ENCODE measurements around the gene TEKTIP1.

- TF ChIP-seq FOXM1 (IDR thresholded peaks at IDR 0.05; ENCODE audit: borderline replicate concordance) (no peak), FOXA1 (IDR thresholded peaks at IDR 0.05) (no peak), NFRKB (IDR thresholded peaks at IDR 0.05) (no peak), SP1 (IDR thresholded peaks at IDR 0.05) (no peak), ARNT (IDR thresholded peaks at IDR 0.05) (no peak), TARDBP (IDR thresholded peaks at IDR 0.05) (no peak), L3MBTL2 (conservative IDR thresholded peaks at IDR 0.05) (no peak), ELF4 (IDR thresholded peaks at IDR 0.05) (no peak)
These were observed 10.9 kb upstream of the TEKTIP1 start for GRCh38 chr19:3528080-3528479.

Data from HEK293T (cell line).